HepG2 (cell line): ENCODE measurements around the gene SLC16A9. TPM values are rescaled to one million over a fixed set of nuclear protein-coding genes. Genes with fewer than 3 reads are reported as not detected.

ENCODE experiments used
- ATAC-seq: fragments of 200-7000 bp; cut with Tn5 transposase; 3 replicates; pipeline ENCODE4 v1.9.1; 2020; ENCODE audit warnings: mild to moderate bottlenecking, moderate library complexity
- BruUV-seq: library from RNA; stranded (reverse); fragments of 400-500 nt; replicated peaks from 2 replicates; lab custom pipeline; 2021; lab: Mats Ljungman, UMichigan
- CTCF ChIA-PET: fragments of 300-600 bp; formaldehyde crosslinking; extraction: SDS; loops from one replicate; lab custom pipeline; 2021; ENCODE audit warnings: low total read pairs, inconsistent platforms, low intra/inter-chr PET ratio; lab: Yijun Ruan, JAX
- POLR2A ChIA-PET: fragments of 350-600 bp; sonication (Branson Sonifier 250); formaldehyde crosslinking; loops from one replicate; lab custom pipeline; 2020; ENCODE audit warnings: antibody characterized with exemption, inconsistent platforms; lab: Yijun Ruan, JAX
- DNase-seq: peaks from one replicate; pipeline ENCODE4 v3.0.0-alpha.2; 2015; ENCODE audit warnings: low spot score
- FAIRE-seq: peaks from 3 replicates; lab custom pipeline; 2011; peaks lifted over from hg19 to GRCh38; lab: Jason Lieb, UNC
- H2AFZ ChIP-seq: one replicate; pipeline ENCODE4 v1.6.1; 2011; ENCODE audit warnings: low read length, inconsistent platforms
- H3K27ac ChIP-seq: fragments of 300-600 bp; 3 replicates; pipeline ENCODE4 v1.8.0; 2011; ENCODE audit warnings: mixed run types, mild to moderate bottlenecking, mixed read lengths, low read length, inconsistent platforms; ENCODE audit not compliant: insufficient read depth; ENCODE audit errors: extremely low read length
- H3K27me3 ChIP-seq, 2 experiments: fragments of 200-600 bp in 1 of 2; 2 replicates in 1 of 2; 3 replicates in 1 of 2; pipeline versions ENCODE4 v1.6.0 to v1.8.0; 2011; ENCODE audit warnings: low read length in 2 of 2, mild to moderate bottlenecking in 2 of 2, moderate library complexity in 2 of 2, inconsistent platforms in 1 of 2; ENCODE audit not compliant: insufficient read depth in 2 of 2, control insufficient read depth in 1 of 2
- H3K36me3 ChIP-seq, 2 experiments: fragments of 200-600 bp in 1 of 2; replicated peaks in 1 of 2; 2 replicates in 1 of 2; 3 replicates in 1 of 2; pipeline versions ENCODE4 v1.5.1 to v1.8.0; 2011; ENCODE audit warnings: low read length in 2 of 2, inconsistent platforms in 1 of 2; ENCODE audit not compliant: insufficient read depth in 2 of 2, control insufficient read depth in 1 of 2
- H3K4me1 ChIP-seq: 2 replicates; pipeline ENCODE4 v1.5.1; 2012; ENCODE audit warnings: low read length, inconsistent platforms; ENCODE audit not compliant: insufficient read depth
- H3K4me2 ChIP-seq: 2 replicates; pipeline ENCODE4 v1.6.0; 2011; ENCODE audit warnings: low read depth, low read length, inconsistent platforms
- H3K4me3 ChIP-seq, 3 experiments: fragments of 200-600 bp in 1 of 3; sonication (generic), shearing (Covaris generic) in 1 of 3; replicated peaks in 1 of 3; 2 replicates each; pipeline ENCODE4 v1.5.1; 2011 to 2016; ENCODE audit warnings: low read length in 3 of 3, inconsistent platforms in 2 of 3, low read depth in 2 of 3, mild to moderate bottlenecking in 2 of 3, control low read depth in 1 of 3, mixed read lengths in 1 of 3; ENCODE audit not compliant: insufficient read depth in 1 of 3
- H3K79me2 ChIP-seq: one replicate; pipeline ENCODE4 v1.6.1; 2011; ENCODE audit warnings: low read length, inconsistent platforms; ENCODE audit not compliant: insufficient read depth
- H3K9ac ChIP-seq: 2 replicates; pipeline ENCODE4 v1.6.0; 2011; ENCODE audit warnings: mild to moderate bottlenecking, low read depth, low read length, inconsistent platforms; ENCODE audit not compliant: insufficient read depth
- H3K9me3 ChIP-seq: 2 replicates; pipeline ENCODE4 v1.5.1; 2012; ENCODE audit warnings: mild to moderate bottlenecking, low read length
- H4K20me1 ChIP-seq: 2 replicates; pipeline ENCODE4 v1.6.0; 2011; ENCODE audit warnings: inconsistent platforms, mild to moderate bottlenecking, low read length, moderate library complexity; ENCODE audit not compliant: insufficient read depth
- ASH2L ChIP-seq: fragments of 300-600, 200-600 bp; sonication (generic); IDR thresholded peaks from 2 replicates; pipeline ENCODE4 v1.7.0; 2017; ENCODE audit warnings: low read depth, mild to moderate bottlenecking, moderate library complexity, mixed read lengths, low read length; ENCODE audit not compliant: insufficient read length
- FOSL2 ChIP-seq: sonication (generic); formaldehyde crosslinking; IDR thresholded peaks from 2 replicates; pipeline ENCODE4 v1.4.0; 2020; ENCODE audit warnings: missing genetic modification reagents
- JUN ChIP-seq: sonication (generic); formaldehyde crosslinking; IDR thresholded peaks from 2 replicates; pipeline ENCODE4 v1.4.0; 2020; ENCODE audit warnings: mild to moderate bottlenecking, missing genetic modification reagents
- MAZ ChIP-seq, 2 experiments: sonication (generic) in 1 of 2; formaldehyde crosslinking in 1 of 2; IDR thresholded peaks; 2 replicates each; pipeline versions ENCODE4 v1.5.0 to v1.6.1; 2012 to 2020; ENCODE audit warnings: low read depth in 2 of 2, mild to moderate bottlenecking in 2 of 2, borderline replicate concordance in 1 of 2, improper control_type of control experiment in 1 of 2, low read length in 1 of 2, missing genetic modification reagents in 1 of 2, moderate library complexity in 1 of 2
- PRDM4 ChIP-seq: sonication (generic); formaldehyde crosslinking; IDR thresholded peaks from 2 replicates; pipeline ENCODE4 v1.9.0; 2021; ENCODE audit warnings: missing genetic modification reagents, borderline replicate concordance
- REL ChIP-seq: sonication (generic); formaldehyde crosslinking; conservative IDR thresholded peaks from 2 replicates; pipeline ENCODE4 v1.8.0; 2022; ENCODE audit warnings: mild to moderate bottlenecking, missing genetic modification reagents, moderate library complexity
- ZNF496 ChIP-seq: sonication (generic); formaldehyde crosslinking; IDR thresholded peaks from 2 replicates; pipeline ENCODE4 v1.8.1; 2023; ENCODE audit warnings: mild to moderate bottlenecking, moderate library complexity, missing genetic modification reagents; ENCODE audit not compliant: insufficient replicate concordance
- ZNF558 ChIP-seq: sonication (generic); formaldehyde crosslinking; IDR thresholded peaks from 2 replicates; pipeline ENCODE4 v1.9.0; 2022; ENCODE audit warnings: mild to moderate bottlenecking, missing genetic modification reagents, borderline replicate concordance
- WGBS: methylation state at CpG from one replicate; pipeline ENCODE4 v1.1.6; 2017; ENCODE audit warnings: low lambda C conversion rate; 5-methylcytosine and 5-hydroxymethylcytosine counted together
- in situ Hi-C: cut with HindIII; loops from 2 replicates; pipeline ENCODE4 v1.10.0; 2017; ENCODE audit warnings: low pct_unique_long_range_greater_than_20kb; ENCODE audit not compliant: extremely low pct_ligation_motif_present
- intact Hi-C: fragments of 100-400 bp; cut with micrococcal nuclease; formaldehyde crosslinking; loops from one replicate; pipeline ENCODE4 v1.10.0; 2022; ENCODE audit not compliant: unreplicated experiment
- polyA plus RNA-seq, 8 experiments: library from polyadenylated mRNA; depleted of rRNA in 3 of 8; stranded (reverse) in 7 of 8; unstranded in 1 of 8; fragments of >200 nt; fragmentation: Illumina TruSeq in 4 of 8; extraction: Trizol in 4 of 8; gene quantifications; 2 replicates each; pipeline versions ENCODE4 v1.2.1 to v1.2.3, GENCODE V29; 2011 to 2016; ENCODE audit warnings: low read depth in 4 of 8, missing spikeins in 1 of 8, mixed read lengths in 1 of 8; ENCODE audit not compliant: insufficient read depth in 1 of 8
- total RNA-seq, 5 experiments: library from RNA; depleted of rRNA; stranded (reverse); fragments of >200 nt; fragmentation: Illumina TruSeq; extraction: Trizol; gene quantifications; 2 replicates each; pipeline ENCODE4 v1.2.3, GENCODE V29; 2016; ENCODE audit warnings: low read depth in 1 of 5
- TF ChIP-seq, protein P1 (sequence below): IDR thresholded peaks from 2 replicates; pipeline ENCODE4 v1.6.1; 2016; ENCODE audit warnings: low read depth, borderline replicate concordance
- TF ChIP-seq, protein P2 (sequence below), 2 experiments: sonication (generic) in 1 of 2; formaldehyde crosslinking in 1 of 2; IDR thresholded peaks; 2 replicates each; pipeline versions ENCODE4 v1.6.1 to v1.9.0; 2014 to 2022; ENCODE audit warnings: antibody characterized with exemption in 1 of 2, borderline replicate concordance in 1 of 2, inconsistent platforms in 1 of 2, low read depth in 1 of 2, missing genetic modification reagents in 1 of 2

Gene SLC16A9
- total and polyA plus RNA-seq, 2 of the 13 experiments (the other 11 are each of a cell fraction or from before 2014, with no cell fraction given) = 0.01 to 0.09 TPM

GRCh38 chr10:59750155-59750945, 40.7 kb upstream of the SLC16A9 start:
- ChIA-PET CTCF (no interaction called here), POLR2A (no interaction called here)
- Histone ChIP-seq H3K4me1 (no peaks in the 10 kb centered on the region), H3K4me3 (no peak overlapping the region), H3K4me2 (no peak overlapping the region), H3K36me3 (no peaks in the 10 kb centered on the region), H3K27me3 (no peaks in the 10 kb centered on the region), H3K9ac (no peak overlapping the region), H3K27ac (no peak overlapping the region), H3K9me3 (no peaks in the 10 kb centered on the region), H4K20me1 (no peaks in the 10 kb centered on the region), H3K79me2 (no peaks in the 10 kb centered on the region), H2AFZ (no peak overlapping the region)
- in situ Hi-C loops (no loop called here), intact Hi-C loops (no loop called here)
- FAIRE-seq (no peak), ATAC-seq (no peak), DNase-seq (no peak)
- no TSS peak for BruUV-seq
- WGBS = 53% methylated on average over 12 of the region's 12 CpGs
- TF ChIP-seq, protein P1, sequence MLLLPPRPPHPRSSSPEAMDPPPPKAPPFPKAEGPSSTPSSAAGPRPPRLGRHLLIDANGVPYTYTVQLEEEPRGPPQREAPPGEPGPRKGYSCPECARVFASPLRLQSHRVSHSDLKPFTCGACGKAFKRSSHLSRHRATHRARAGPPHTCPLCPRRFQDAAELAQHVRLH = no peak
- no peak for TF ChIP-seq ZNF558 (CRISPR knock-in tag)
- no peak for TF ChIP-seq FOSL2 (CRISPR knock-in tag)
- no peak for TF ChIP-seq REL (CRISPR knock-in tag)
- no peak for TF ChIP-seq PRDM4 (CRISPR knock-in tag)
- no peak for TF ChIP-seq ZNF496
- no peak for TF ChIP-seq MAZ (IDR thresholded peaks at IDR 0.05; ENCODE audit: borderline replicate concordance, low read depth, low read length)
- no peak for TF ChIP-seq MAZ (CRISPR knock-in tag; IDR thresholded peaks at IDR 0.05; ENCODE audit: low read depth)
- no peak for TF ChIP-seq JUN (CRISPR knock-in tag)
- TF ChIP-seq, protein P2, sequence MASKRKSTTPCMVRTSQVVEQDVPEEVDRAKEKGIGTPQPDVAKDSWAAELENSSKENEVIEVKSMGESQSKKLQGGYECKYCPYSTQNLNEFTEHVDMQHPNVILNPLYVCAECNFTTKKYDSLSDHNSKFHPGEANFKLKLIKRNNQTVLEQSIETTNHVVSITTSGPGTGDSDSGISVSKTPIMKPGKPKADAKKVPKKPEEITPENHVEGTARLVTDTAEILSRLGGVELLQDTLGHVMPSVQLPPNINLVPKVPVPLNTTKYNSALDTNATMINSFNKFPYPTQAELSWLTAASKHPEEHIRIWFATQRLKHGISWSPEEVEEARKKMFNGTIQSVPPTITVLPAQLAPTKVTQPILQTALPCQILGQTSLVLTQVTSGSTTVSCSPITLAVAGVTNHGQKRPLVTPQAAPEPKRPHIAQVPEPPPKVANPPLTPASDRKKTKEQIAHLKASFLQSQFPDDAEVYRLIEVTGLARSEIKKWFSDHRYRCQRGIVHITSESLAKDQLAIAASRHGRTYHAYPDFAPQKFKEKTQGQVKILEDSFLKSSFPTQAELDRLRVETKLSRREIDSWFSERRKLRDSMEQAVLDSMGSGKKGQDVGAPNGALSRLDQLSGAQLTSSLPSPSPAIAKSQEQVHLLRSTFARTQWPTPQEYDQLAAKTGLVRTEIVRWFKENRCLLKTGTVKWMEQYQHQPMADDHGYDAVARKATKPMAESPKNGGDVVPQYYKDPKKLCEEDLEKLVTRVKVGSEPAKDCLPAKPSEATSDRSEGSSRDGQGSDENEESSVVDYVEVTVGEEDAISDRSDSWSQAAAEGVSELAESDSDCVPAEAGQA (IDR thresholded peaks at IDR 0.05; ENCODE audit: low read depth) = no peak
- TF ChIP-seq, protein P2 (CRISPR knock-in tag; IDR thresholded peaks at IDR 0.05; ENCODE audit: borderline replicate concordance) = no peak
- no peak for TF ChIP-seq ASH2L
